Mucosa of descending colon (tissue), 3 donors: Measurements from ENCODE around the gene STRA6. TPM values are rescaled to one million over a fixed set of nuclear protein-coding genes. Genes with fewer than 3 reads are reported as not detected.

Experiments used
- ATAC-seq: fragments of 200-7000 bp; cut with Tn5 transposase; one replicate; pipeline ENCODE4 v1.9.1; 2020; ENCODE audit warnings: mild to moderate bottlenecking, moderate library complexity
- DNase-seq, 3 donors: peaks; one replicate each; pipeline ENCODE4 v3.0.0-alpha.2; 2020
- H3K36me3 ChIP-seq: fragments of 200-600 bp; one replicate; pipeline ENCODE4 v1.8.0; 2021; ENCODE audit warnings: low read depth, mild to moderate bottlenecking
- H3K4me1 ChIP-seq: fragments of 200-600 bp; one replicate; pipeline ENCODE4 v1.8.0; 2021; ENCODE audit warnings: low read depth, mild to moderate bottlenecking
- H3K4me3 ChIP-seq: fragments of 200-600 bp; one replicate; pipeline ENCODE4 v1.8.0; 2021; ENCODE audit warnings: mild to moderate bottlenecking
- H3K9me3 ChIP-seq: fragments of 200-600 bp; one replicate; pipeline ENCODE4 v1.8.0; 2021; ENCODE audit warnings: mild to moderate bottlenecking
- intact Hi-C, 2 donors: fragments of 100-400 bp; cut with DNase I in 1 of 2; cut with micrococcal nuclease in 1 of 2; formaldehyde crosslinking; loops; one replicate each; pipeline versions ENCODE4 v1.11.0 to v1.11.1; 2022; cut with DNase I, micrococcal nuclease
- total RNA-seq, 3 donors: library from RNA; stranded (reverse); fragmentation: NEBNext Ultra II Directional in 2 of 3; extraction: Animal tissue kit (Norgen Biotek cat#: 25700) in 2 of 3; gene quantifications; one replicate each; pipeline versions ENCODE4 v1.2.1 to v1.2.4, GENCODE V29; 2021 to 2023
- TF ChIP-seq, protein P1 (sequence below): fragments of 200-600 bp; IDR thresholded peaks from one replicate; pipeline ENCODE4 v1.8.0; 2022; ENCODE audit warnings: antibody characterized with exemption, mild to moderate bottlenecking
- donor health status: DM: no; HTN: no; CAD: no; lungs with moderate emphysema.
- donor health status: DM: no; HTN: no; CAD: no.
- donor health status: DM: no; HTN: yes; CAD: no.

STRA6 gene
- total RNA-seq, 3 donors from 2014 or later, result 0.35 TPM; not detected in 2

GRCh38 chr15:74225928-74226327, 23.3 kb upstream of the STRA6 start:
- intact Hi-C loops, result no loop called here
- ATAC-seq (no peak), DNase-seq (no peak)
- TF ChIP-seq, protein P1, sequence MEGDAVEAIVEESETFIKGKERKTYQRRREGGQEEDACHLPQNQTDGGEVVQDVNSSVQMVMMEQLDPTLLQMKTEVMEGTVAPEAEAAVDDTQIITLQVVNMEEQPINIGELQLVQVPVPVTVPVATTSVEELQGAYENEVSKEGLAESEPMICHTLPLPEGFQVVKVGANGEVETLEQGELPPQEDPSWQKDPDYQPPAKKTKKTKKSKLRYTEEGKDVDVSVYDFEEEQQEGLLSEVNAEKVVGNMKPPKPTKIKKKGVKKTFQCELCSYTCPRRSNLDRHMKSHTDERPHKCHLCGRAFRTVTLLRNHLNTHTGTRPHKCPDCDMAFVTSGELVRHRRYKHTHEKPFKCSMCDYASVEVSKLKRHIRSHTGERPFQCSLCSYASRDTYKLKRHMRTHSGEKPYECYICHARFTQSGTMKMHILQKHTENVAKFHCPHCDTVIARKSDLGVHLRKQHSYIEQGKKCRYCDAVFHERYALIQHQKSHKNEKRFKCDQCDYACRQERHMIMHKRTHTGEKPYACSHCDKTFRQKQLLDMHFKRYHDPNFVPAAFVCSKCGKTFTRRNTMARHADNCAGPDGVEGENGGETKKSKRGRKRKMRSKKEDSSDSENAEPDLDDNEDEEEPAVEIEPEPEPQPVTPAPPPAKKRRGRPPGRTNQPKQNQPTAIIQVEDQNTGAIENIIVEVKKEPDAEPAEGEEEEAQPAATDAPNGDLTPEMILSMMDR, result no peak
- Histone ChIP-seq H3K36me3 (no peaks in the 10 kb centered on the region), H3K4me3 (no peak overlapping the region), H3K4me1 (peaks cover 11% of the 10 kb centered on the region), H3K9me3 (no peaks in the 10 kb centered on the region)

- Histone ChIP-seq H3K4me3 (no peak overlapping the region), H3K9me3 (no peaks in the 10 kb centered on the region), H3K4me1 (no peaks in the 10 kb centered on the region), H3K36me3 (no peaks in the 10 kb centered on the region)
- DNase-seq, result peak in 1 of 3 donors; percentile 58
- intact Hi-C loops, result no loop called here
- peak; percentile 58 for ATAC-seq
- TF ChIP-seq, protein P1, result no peak
Measured at GRCh38 chr15:74222240-74223119, 19.9 kb upstream of the STRA6 start.

DNA sequence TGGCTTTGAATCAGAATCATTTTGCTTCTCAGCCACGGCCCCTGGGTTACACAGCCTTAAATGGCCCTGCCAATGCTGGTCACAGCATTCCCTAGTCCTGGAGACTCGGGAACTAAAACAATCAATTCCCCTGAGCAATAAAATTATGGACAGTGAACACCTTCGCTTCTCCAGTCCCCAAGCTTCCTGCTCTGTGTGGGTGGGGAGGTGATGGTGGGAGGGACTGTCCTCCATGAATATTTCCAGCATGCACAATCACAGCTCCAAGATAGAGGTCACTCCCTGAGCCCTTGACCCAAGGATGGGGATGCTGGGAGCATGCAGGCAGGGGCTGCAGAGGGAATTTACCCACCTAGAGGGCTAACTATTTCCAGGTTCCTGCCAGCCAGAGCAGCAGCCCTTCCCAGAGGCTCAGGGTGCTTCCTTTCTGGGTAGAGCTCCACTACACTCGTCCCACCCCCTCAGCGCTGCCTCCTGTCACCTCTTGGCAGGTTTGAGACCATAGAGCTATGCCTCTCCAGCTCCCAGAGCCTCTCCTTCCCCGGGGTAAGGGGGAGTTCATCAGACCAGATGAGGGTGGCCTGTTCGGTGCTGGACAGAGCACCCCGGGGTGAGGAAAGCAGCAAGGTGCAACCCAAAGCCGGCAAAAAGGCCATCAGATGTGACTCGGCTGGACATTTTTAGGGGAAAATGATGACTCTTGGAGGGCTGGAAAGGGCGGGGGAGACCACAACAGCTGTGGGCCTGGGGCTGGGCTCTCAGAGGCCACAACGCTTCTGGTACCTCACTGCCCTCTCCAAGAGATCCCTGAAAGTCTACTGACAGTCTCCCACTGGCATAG, 19.0 kb upstream of the STRA6 start:
- TF ChIP-seq, protein P1, result no peak
- DNase-seq, result no peak
- ATAC-seq, result peak; percentile 53
- intact Hi-C loops, result no loop called here
- Histone ChIP-seq H3K4me3 (no peak overlapping the region), H3K9me3 (no peaks in the 10 kb centered on the region), H3K4me1 (no peaks in the 10 kb centered on the region), H3K36me3 (no peaks in the 10 kb centered on the region)

GRCh38 chr15:74220475-74221248, 18.1 kb upstream of the STRA6 start:
- TF ChIP-seq, protein P1, result no peak
- Histone ChIP-seq H3K36me3 (no peaks in the 10 kb centered on the region), H3K4me3 (no peak overlapping the region), H3K9me3 (no peaks in the 10 kb centered on the region), H3K4me1 (no peaks in the 10 kb centered on the region)
- ATAC-seq (no peak), DNase-seq (no peak)
- intact Hi-C loops, result no loop called here
